ENCODE measurements around the gene SH3TC2.

Gene SH3TC2

DNA sequence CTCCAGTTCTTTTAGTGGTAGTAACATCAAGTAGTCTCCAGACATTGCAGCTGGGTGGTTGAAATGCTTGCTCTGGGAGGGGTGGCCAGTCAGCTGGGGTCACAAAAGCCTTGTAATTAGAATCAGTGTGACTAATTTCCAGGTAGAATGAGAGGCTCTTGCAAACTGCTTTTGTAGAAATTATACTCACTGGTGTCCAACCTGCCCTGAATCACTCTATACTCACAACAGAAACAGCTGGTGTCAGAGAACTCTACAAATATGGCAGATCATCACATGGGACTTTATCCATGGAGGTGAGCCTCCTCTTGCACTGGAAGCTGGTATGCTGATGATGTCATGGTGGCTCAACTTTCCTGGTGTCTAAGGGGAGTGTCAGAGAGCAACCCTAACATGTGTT, 71.3 kb downstream of the SH3TC2 start:
- TF ChIP-seq LEF1 (IDR thresholded peaks at IDR 0.05; ENCODE audit: borderline replicate concordance) (no peak), PKNOX1 (IDR thresholded peaks at IDR 0.05) (no peak), SP1 (IDR thresholded peaks at IDR 0.05) (no peak)
- ChIA-PET POLR2A (no interaction called here), CTCF (interaction anchor here (1.6 kb wide), 1 partner anchor 34 kb away, joined by 6 read pairs; no protein-coding TSS in a partner anchor)

DNA sequence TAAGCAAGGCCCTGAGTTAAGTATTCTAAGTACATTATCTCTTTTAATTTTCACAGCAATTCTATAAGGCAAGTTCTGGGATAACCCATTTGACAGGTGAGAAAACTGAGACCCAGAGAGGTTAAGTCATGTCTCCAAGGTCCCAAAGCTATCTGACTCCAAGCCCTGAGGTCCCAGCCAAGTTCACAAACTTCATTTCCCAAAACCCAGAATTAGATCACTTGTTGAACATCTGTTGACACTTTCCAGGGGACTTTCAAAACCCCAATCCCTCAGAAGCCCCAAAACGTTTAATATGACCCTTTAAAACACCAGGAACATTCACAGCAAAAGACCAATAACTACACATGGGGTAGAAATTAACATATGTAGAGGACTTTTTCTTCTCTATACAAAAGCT, 72.0 kb downstream of the SH3TC2 start:
- CTCF ChIA-PET = no interaction called here
- no peak for DNase-seq (ENCODE audit: extremely low spot score)
- TF ChIP-seq ZNF384 (IDR thresholded peaks at IDR 0.05) = no peak
- POLR2A ChIA-PET = no interaction called here

More for the DNA sequence above, 71.3 kb downstream of the SH3TC2 start:
- no peak for DNase-seq (ENCODE audit: extremely low spot score)

- POLR2A ChIA-PET = no interaction called here
- CTCF ChIA-PET = interaction anchor here (1.0 kb wide), 1 partner anchor 258 kb away, joined by 3 read pairs; no protein-coding TSS in a partner anchor
- DNase-seq (ENCODE audit: extremely low spot score) = no peak
- no peak for TF ChIP-seq FOXM1 (IDR thresholded peaks at IDR 0.05; ENCODE audit: borderline replicate concordance)
- no peak for TF ChIP-seq L3MBTL2 (conservative IDR thresholded peaks at IDR 0.05)
- TF ChIP-seq FOXA1 (IDR thresholded peaks at IDR 0.05) = no peak
- no peak for TF ChIP-seq ZNF384 (IDR thresholded peaks at IDR 0.05)
- no peak for TF ChIP-seq NFRKB (IDR thresholded peaks at IDR 0.05)
- TF ChIP-seq TARDBP (IDR thresholded peaks at IDR 0.05) = no peak
- no peak for TF ChIP-seq ELF4 (IDR thresholded peaks at IDR 0.05)
- no peak for TF ChIP-seq ARNT (IDR thresholded peaks at IDR 0.05)
- TF ChIP-seq HDGF (IDR thresholded peaks at IDR 0.05; ENCODE audit: borderline replicate concordance) = no peak
- TF ChIP-seq LEF1 (IDR thresholded peaks at IDR 0.05; ENCODE audit: borderline replicate concordance) = no peak
- TF ChIP-seq CTBP1 (IDR thresholded peaks at IDR 0.05; ENCODE audit: borderline replicate concordance) = no peak
- TF ChIP-seq BHLHE40 (IDR thresholded peaks at IDR 0.05; ENCODE audit: borderline replicate concordance) = no peak
- no peak for TF ChIP-seq SP1 (IDR thresholded peaks at IDR 0.05)
Observed at GRCh38 chr5:148989567-148989966, 73.3 kb downstream of the SH3TC2 start.

DNA sequence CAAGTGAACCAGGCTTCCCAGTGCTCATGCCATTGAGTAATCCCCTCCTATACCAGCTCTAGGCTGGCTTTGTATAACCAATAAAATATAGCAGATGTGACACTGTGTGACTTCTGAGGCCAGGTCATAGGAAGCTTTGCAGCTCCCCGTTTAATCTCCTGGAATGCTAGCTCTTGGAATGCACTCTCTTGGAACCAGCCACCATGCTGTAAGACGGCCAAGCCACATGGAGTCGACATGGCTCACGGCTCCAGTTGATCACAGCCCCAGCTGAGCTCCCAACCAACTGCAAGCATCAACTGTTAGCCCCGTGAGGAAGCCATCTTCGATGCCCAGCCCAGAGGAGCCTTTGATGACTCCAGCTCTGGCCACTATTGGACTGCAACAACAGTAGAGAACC, 74.5 kb downstream of the SH3TC2 start:
- DNase-seq (ENCODE audit: extremely low spot score) = no peak
- ChIA-PET POLR2A (no interaction called here), CTCF (interaction anchor here (0.6 kb wide), 1 partner anchor 31 kb away, joined by 4 read pairs; no protein-coding TSS in a partner anchor)
- TF ChIP-seq FOXK2 (IDR thresholded peaks at IDR 0.05) (no peak), TARDBP (IDR thresholded peaks at IDR 0.05) (no peak), SP1 (IDR thresholded peaks at IDR 0.05) (no peak)

DNA sequence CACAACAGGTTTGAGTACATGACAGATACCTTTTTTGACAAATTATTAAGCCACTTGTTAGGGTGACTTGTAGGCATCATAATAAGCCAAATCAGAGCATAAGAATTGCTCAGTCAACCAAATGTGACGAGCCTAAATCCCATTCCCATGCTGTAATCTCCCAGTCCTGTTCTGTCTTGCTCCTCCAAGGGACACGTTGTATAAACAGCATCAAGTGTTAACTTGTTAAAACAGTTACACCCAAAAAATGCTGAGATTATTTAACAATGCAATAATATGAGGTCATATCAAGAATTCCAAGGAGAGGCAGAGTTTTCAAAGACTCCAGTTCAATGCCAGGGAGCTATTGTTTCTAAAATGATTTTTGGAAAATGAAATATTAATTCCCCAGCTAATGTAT, 76.2 kb downstream of the SH3TC2 start:
- ChIA-PET CTCF (no interaction called here), POLR2A (no interaction called here)

DNA sequence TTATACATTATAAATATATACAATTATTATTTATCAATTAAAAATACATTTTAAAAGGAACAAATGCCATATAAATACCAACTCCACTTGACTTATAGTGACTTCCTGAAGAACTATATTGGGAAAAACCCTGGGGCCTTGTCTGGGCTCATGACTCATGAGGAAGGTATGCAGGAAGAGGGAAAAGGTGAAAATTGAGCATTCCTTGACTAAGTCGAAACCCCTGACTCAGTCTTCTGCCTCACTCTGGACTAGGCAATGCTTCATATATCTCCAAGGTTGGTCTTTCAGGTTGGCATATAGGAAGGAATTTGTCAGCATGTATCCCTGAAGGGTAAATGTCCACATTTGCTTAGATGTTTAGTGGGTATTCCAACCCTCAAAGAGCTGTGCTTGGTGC, 78.5 kb downstream of the SH3TC2 start:
- CTCF ChIA-PET = interaction anchor here (1.7 kb wide), 1 partner anchor 51 kb away, joined by 5 read pairs; no protein-coding TSS in a partner anchor
- POLR2A ChIA-PET = no interaction called here
- TF ChIP-seq CTBP1 (IDR thresholded peaks at IDR 0.05; ENCODE audit: borderline replicate concordance) (no peak), ARNT (IDR thresholded peaks at IDR 0.05) (no peak), ELF4 (IDR thresholded peaks at IDR 0.05) (no peak), ZNF384 (IDR thresholded peaks at IDR 0.05) (no peak), L3MBTL2 (conservative IDR thresholded peaks at IDR 0.05) (no peak), FOXK2 (IDR thresholded peaks at IDR 0.05) (no peak), TARDBP (IDR thresholded peaks at IDR 0.05) (no peak), NFRKB (IDR thresholded peaks at IDR 0.05) (no peak), LEF1 (IDR thresholded peaks at IDR 0.05; ENCODE audit: borderline replicate concordance) (no peak), HDGF (IDR thresholded peaks at IDR 0.05; ENCODE audit: borderline replicate concordance) (no peak), BHLHE40 (IDR thresholded peaks at IDR 0.05; ENCODE audit: borderline replicate concordance) (no peak), SP1 (IDR thresholded peaks at IDR 0.05) (no peak), FOXM1 (IDR thresholded peaks at IDR 0.05; ENCODE audit: borderline replicate concordance) (no peak), SUZ12 (IDR thresholded peaks at IDR 0.05) (no peak), FOXA1 (IDR thresholded peaks at IDR 0.05) (no peak), PKNOX1 (IDR thresholded peaks at IDR 0.05) (no peak)
- DNase-seq (ENCODE audit: extremely low spot score) = no peak

More for the DNA sequence above, 76.2 kb downstream of the SH3TC2 start:
- DNase-seq (ENCODE audit: extremely low spot score) = no peak
- no peak for TF ChIP-seq CTBP1 (IDR thresholded peaks at IDR 0.05; ENCODE audit: borderline replicate concordance)
- no peak for TF ChIP-seq L3MBTL2 (conservative IDR thresholded peaks at IDR 0.05)
- TF ChIP-seq LEF1 (IDR thresholded peaks at IDR 0.05; ENCODE audit: borderline replicate concordance) = no peak
- no peak for TF ChIP-seq HDGF (IDR thresholded peaks at IDR 0.05; ENCODE audit: borderline replicate concordance)
- TF ChIP-seq ZNF384 (IDR thresholded peaks at IDR 0.05) = no peak
- TF ChIP-seq TARDBP (IDR thresholded peaks at IDR 0.05) = no peak
- TF ChIP-seq ELF4 (IDR thresholded peaks at IDR 0.05) = no peak
- no peak for TF ChIP-seq FOXA1 (IDR thresholded peaks at IDR 0.05)
- no peak for TF ChIP-seq NFRKB (IDR thresholded peaks at IDR 0.05)
- no peak for TF ChIP-seq SUZ12 (IDR thresholded peaks at IDR 0.05)
- TF ChIP-seq ARNT (IDR thresholded peaks at IDR 0.05) = no peak
- TF ChIP-seq FOXM1 (IDR thresholded peaks at IDR 0.05; ENCODE audit: borderline replicate concordance) = no peak
- TF ChIP-seq FOXK2 (IDR thresholded peaks at IDR 0.05) = no peak
- no peak for TF ChIP-seq BHLHE40 (IDR thresholded peaks at IDR 0.05; ENCODE audit: borderline replicate concordance)

GRCh38 chr5:148981353-148981752, 81.5 kb downstream of the SH3TC2 start:
- POLR2A ChIA-PET = no interaction called here
- CTCF ChIA-PET = interaction anchor here (0.6 to 5.3 kb wide), 4 partner anchors 8 to 247 kb away, joined by 3 to 20 read pairs (median 6); no protein-coding TSS in a partner anchor

More at GRCh38 chr5:148981353-148981752, 81.5 kb downstream of the SH3TC2 start:
- no peak for TF ChIP-seq CTBP1 (IDR thresholded peaks at IDR 0.05; ENCODE audit: borderline replicate concordance)
- TF ChIP-seq ELF4 (IDR thresholded peaks at IDR 0.05) = no peak
- TF ChIP-seq FOXA1 (IDR thresholded peaks at IDR 0.05) = no peak
- no peak for TF ChIP-seq HDGF (IDR thresholded peaks at IDR 0.05; ENCODE audit: borderline replicate concordance)
- TF ChIP-seq FOXM1 (IDR thresholded peaks at IDR 0.05; ENCODE audit: borderline replicate concordance) = no peak
- TF ChIP-seq PKNOX1 (IDR thresholded peaks at IDR 0.05) = no peak
- no peak for TF ChIP-seq SUZ12 (IDR thresholded peaks at IDR 0.05)
- TF ChIP-seq BHLHE40 (IDR thresholded peaks at IDR 0.05; ENCODE audit: borderline replicate concordance) = no peak
- no peak for TF ChIP-seq TARDBP (IDR thresholded peaks at IDR 0.05)
- TF ChIP-seq SP1 (IDR thresholded peaks at IDR 0.05) = no peak
- no peak for TF ChIP-seq FOXK2 (IDR thresholded peaks at IDR 0.05)
- TF ChIP-seq NFRKB (IDR thresholded peaks at IDR 0.05) = no peak
- TF ChIP-seq LEF1 (IDR thresholded peaks at IDR 0.05; ENCODE audit: borderline replicate concordance) = no peak
- TF ChIP-seq ARNT (IDR thresholded peaks at IDR 0.05) = no peak
- no peak for TF ChIP-seq L3MBTL2 (conservative IDR thresholded peaks at IDR 0.05)
- TF ChIP-seq ZNF384 (IDR thresholded peaks at IDR 0.05) = no peak
- no peak for DNase-seq (ENCODE audit: extremely low spot score)

Measured in HEK293T (cell line).